D721Med (cell line): ENCODE data around the gene DCTN5.

Experiments
- DNase-seq: peaks from one replicate; pipeline ENCODE4 v3.0.0; 2011; ENCODE audit warnings: low spot score; ENCODE audit not compliant: insufficient read length
- FAIRE-seq: peaks from 2 replicates; lab custom pipeline; 2011; peaks lifted over from hg19 to GRCh38; lab: Jason Lieb, UNC
- CTCF ChIP-seq: IDR thresholded peaks from 2 replicates; pipeline ENCODE4 v1.5.1; 2012; ENCODE audit warnings: mild to moderate bottlenecking, control low read depth; ENCODE audit not compliant: insufficient read depth; ENCODE audit errors: missing control alignments

DCTN5 gene

GRCh38 chr16:23673971-23674614, 32.8 kb downstream of the DCTN5 start:
- no peak for DNase-seq
- no peak for TF ChIP-seq CTCF
- FAIRE-seq: no peak

GRCh38 chr16:23676924-23677480, 35.7 kb downstream of the DCTN5 start:
- no peak for FAIRE-seq
- TF ChIP-seq CTCF: no peak
- DNase-seq: no peak

- TF ChIP-seq CTCF: peak; percentile 23
- FAIRE-seq: no peak
- peak; percentile 93 for DNase-seq
Measured at GRCh38 chr16:23678430-23679273, 37.4 kb downstream of the DCTN5 start, which contains the start of gene PLK1. Gene PLK1, plus strand, starts transcription at chr16:23678889. Its CDS starts 44 bp downstream, at chr16:23678933.

- DNase-seq: no peak
- no peak for FAIRE-seq
Measured at GRCh38 chr16:23679274-23679985, 38.2 kb downstream of the DCTN5 start.

GRCh38 chr16:23679986-23680336, 38.7 kb downstream of the DCTN5 start:
- FAIRE-seq: no peak
- no peak for TF ChIP-seq CTCF
- DNase-seq: no peak

More at GRCh38 chr16:23679274-23679985, 38.2 kb downstream of the DCTN5 start:
- TF ChIP-seq CTCF: no peak

GRCh38 chr16:23682181-23682580, 40.9 kb downstream of the DCTN5 start:
- FAIRE-seq (no peak), DNase-seq (no peak)
- TF ChIP-seq CTCF: no peak
